HFFc6 (cell line): ENCODE measurements around the gene SLC30A10. TPM values are rescaled to one million over a fixed set of nuclear protein-coding genes. Genes with fewer than 3 reads are reported as not detected.

Experiments
- DNase-seq: peaks from one replicate; pipeline ENCODE4 v3.0.0-alpha.2; 2018
- H3K27ac Mint-ChIP-seq: 2 replicates; pipeline ENCODE4 v1.8.0; 2020; ENCODE audit warnings: mild to moderate bottlenecking, mixed read lengths
- H3K27me3 Mint-ChIP-seq: 2 replicates; pipeline ENCODE4 v1.8.0; 2021; ENCODE audit warnings: mild to moderate bottlenecking, moderate library complexity, mixed read lengths; ENCODE audit not compliant: insufficient read depth
- H3K36me3 Mint-ChIP-seq: 2 replicates; pipeline ENCODE4 v1.8.0; 2021; ENCODE audit warnings: low read depth, mixed read lengths
- H3K4me1 Mint-ChIP-seq: 2 replicates; pipeline ENCODE4 v1.8.0; 2020; ENCODE audit warnings: low read depth, mixed read lengths
- H3K4me3 Mint-ChIP-seq: 2 replicates; pipeline ENCODE4 v1.8.0; 2020; ENCODE audit warnings: mild to moderate bottlenecking, moderate library complexity, mixed read lengths
- H3K9me3 Mint-ChIP-seq: 2 replicates; pipeline ENCODE4 v1.8.0; 2020; ENCODE audit warnings: mild to moderate bottlenecking, mixed read lengths
- total RNA-seq, 6 experiments: library from RNA; stranded (reverse); fragmentation: NEBNext Ultra II Directional; extraction: Animal tissue kit (Norgen Biotek cat#: 25700); gene quantifications; 2 replicates in 1 of 6; 3 replicates in 5 of 6; pipeline ENCODE4 v1.2.3, GENCODE V29; 2021
- TF ChIP-seq, protein P1 (sequence below): fragments of 200-600 bp; sonication (generic); IDR thresholded peaks from 2 replicates; pipeline ENCODE4 v1.5.0; 2021; ENCODE audit warnings: antibody characterized with exemption, mild to moderate bottlenecking

Gene SLC30A10
- total RNA-seq, 6 experiments from 2014 or later, result not detected

DNA sequence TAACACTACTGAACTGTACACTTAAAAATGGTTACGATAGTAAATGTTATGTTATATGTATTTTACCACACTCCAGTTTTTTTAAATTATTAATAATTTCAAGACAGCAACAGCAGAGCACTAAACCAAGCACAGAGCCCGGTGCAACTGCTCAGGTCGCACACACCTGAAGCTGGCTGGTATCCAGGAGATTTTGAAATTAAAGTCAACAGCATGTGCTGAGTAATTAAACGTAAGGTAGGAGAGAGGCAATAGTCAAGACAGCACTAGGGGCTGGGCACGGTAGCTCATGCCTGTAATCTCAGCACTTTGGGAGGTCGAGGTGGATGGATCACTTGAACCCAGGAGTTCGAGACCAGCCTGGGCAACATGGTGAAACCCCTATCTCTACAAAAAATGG is 35.1 kb upstream of the SLC30A10 start:
- no peak for DNase-seq
- H3K4me1 Mint-ChIP-seq, result no peaks in the 10 kb centered on the region
- no peak overlapping the region for H3K4me3 Mint-ChIP-seq
- peaks cover 16% of the 10 kb centered on the region for H3K36me3 Mint-ChIP-seq
- no peaks in the 10 kb centered on the region for H3K9me3 Mint-ChIP-seq
- TF ChIP-seq, protein P1, sequence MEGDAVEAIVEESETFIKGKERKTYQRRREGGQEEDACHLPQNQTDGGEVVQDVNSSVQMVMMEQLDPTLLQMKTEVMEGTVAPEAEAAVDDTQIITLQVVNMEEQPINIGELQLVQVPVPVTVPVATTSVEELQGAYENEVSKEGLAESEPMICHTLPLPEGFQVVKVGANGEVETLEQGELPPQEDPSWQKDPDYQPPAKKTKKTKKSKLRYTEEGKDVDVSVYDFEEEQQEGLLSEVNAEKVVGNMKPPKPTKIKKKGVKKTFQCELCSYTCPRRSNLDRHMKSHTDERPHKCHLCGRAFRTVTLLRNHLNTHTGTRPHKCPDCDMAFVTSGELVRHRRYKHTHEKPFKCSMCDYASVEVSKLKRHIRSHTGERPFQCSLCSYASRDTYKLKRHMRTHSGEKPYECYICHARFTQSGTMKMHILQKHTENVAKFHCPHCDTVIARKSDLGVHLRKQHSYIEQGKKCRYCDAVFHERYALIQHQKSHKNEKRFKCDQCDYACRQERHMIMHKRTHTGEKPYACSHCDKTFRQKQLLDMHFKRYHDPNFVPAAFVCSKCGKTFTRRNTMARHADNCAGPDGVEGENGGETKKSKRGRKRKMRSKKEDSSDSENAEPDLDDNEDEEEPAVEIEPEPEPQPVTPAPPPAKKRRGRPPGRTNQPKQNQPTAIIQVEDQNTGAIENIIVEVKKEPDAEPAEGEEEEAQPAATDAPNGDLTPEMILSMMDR, result no peak
- H3K27ac Mint-ChIP-seq, result no peak overlapping the region
- peaks cover 5% of the 10 kb centered on the region for H3K27me3 Mint-ChIP-seq

DNA sequence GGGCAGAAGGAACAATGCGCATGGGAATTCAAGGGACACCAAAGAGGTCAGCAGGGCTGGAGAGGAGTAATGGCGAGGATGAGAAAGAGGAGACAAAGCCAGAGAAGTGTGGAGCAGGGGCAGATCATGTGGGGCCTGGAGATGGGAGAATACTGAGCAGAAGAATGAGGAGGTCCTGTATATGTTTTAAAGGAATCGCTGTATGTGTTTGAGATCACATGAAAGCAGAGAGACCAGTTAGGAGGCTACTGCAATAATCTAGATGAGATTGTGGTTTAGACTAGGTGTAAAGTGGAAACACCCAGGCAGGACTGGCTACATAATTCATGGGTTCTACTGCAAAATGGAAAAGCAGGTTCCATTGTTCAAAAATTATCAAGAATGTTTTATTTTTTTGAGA is 33.3 kb upstream of the SLC30A10 start:
- no peak overlapping the region for H3K4me3 Mint-ChIP-seq
- TF ChIP-seq, protein P1, result no peak
- no peaks in the 10 kb centered on the region for H3K9me3 Mint-ChIP-seq
- H3K27me3 Mint-ChIP-seq, result peaks cover 5% of the 10 kb centered on the region
- H3K36me3 Mint-ChIP-seq, result no peaks in the 10 kb centered on the region
- no peaks in the 10 kb centered on the region for H3K4me1 Mint-ChIP-seq
- no peak overlapping the region for H3K27ac Mint-ChIP-seq
- no peak for DNase-seq

DNA sequence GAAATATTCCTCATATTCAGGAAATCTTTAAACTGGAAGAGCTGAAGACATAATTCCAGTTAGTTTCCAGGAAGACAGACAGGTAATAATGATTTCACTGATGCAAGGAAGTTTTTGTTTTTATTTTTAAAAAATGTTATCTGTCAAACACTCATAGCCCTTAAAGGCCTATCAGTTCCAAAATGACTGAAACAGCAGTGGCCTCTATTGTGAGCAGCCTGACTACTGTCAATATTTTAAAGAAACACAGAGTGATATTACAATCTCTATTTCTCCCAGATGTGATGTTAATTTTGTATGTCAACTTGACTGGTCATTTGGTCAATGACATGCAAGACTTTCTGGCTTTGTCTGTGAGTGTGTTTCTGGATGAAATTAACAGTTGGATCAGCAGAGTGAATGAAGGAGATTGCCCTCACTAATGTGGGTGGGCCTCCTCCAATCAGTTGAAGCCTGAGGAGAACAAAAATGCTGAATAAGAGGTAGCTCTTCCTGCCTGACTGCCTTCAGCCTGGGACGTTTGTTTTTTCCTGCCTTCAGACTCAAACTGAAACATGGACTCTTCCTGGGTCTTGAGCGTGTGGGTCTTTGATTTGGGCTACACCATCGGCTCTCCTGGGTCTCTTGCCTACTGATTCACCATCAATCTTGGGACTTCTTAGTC is 31.3 kb upstream of the SLC30A10 start:
- no peak for DNase-seq
- peaks cover 9% of the 10 kb centered on the region for H3K27me3 Mint-ChIP-seq
- TF ChIP-seq, protein P1, result no peak
- no peaks in the 10 kb centered on the region for H3K36me3 Mint-ChIP-seq
- no peak overlapping the region for H3K4me3 Mint-ChIP-seq
- no peak overlapping the region for H3K27ac Mint-ChIP-seq
- H3K4me1 Mint-ChIP-seq, result no peaks in the 10 kb centered on the region
- no peaks in the 10 kb centered on the region for H3K9me3 Mint-ChIP-seq

DNA sequence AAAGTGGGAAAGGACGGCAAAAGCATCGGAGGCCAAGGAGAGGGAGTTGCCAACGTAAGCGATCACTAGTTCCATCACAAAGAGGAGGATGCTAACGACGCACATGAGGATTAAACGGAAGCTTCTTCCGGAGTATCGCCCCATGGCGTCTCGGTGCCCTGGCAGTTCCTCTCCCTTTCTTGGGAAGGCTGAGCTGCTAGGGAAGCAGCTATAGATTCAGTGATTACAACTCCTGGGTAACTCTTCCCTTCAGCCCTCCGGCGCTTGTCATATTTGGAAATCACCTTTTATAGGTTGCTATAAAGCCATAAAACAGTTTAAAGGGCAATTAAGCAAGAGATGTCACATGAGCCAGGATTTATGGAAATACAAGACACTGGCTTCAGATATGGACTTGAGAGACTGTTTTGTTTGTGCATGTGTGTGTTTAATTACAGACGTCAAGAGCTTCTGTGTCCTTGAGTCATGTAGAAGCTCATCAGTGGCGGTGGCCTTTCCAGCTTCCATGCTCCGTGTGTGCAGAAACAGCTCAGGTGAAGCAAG is 30.6 kb upstream of the SLC30A10 start:
- Mint-ChIP-seq H3K27me3 (peaks cover 6% of the 10 kb centered on the region), H3K36me3 (no peaks in the 10 kb centered on the region), H3K4me1 (no peaks in the 10 kb centered on the region), H3K4me3 (no peak overlapping the region), H3K27ac (no peak overlapping the region), H3K9me3 (no peaks in the 10 kb centered on the region)
- TF ChIP-seq, protein P1, result no peak
- no peak for DNase-seq

DNA sequence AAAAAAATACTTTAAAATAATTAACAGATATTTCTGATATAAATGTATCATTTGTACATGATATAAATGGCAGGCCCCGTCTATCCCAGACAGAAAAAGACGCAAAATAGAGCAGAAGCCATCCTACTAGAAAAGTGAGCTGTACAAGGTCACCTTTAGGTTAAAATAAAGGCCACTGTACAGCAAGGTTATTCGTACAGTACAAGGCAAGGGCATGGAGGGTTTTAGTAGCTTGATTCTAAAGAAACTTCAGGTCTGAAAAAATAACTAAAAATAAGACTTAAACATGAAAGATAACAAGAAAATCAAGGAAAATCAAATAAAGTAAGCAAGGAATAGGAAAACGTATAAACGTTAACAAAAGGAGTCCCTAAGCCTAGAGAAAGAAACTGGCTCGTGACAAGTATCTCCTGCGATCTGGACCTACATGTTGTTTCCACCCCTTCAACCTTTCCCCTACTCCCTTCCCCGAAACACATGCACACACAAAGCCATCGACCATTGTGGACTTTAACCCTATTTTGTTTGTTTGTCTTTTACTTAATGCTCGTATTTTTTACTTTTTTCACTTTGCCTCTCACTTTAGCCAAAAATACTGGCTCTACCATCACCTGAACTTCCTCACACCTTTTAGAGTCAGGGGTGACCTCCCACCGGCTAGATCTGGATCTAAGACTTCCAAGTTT is 26.5 kb upstream of the SLC30A10 start:
- no peak overlapping the region for H3K4me3 Mint-ChIP-seq
- H3K4me1 Mint-ChIP-seq, result no peaks in the 10 kb centered on the region
- peaks cover 6% of the 10 kb centered on the region; the same call in 1 of the 2 replicates for H3K27me3 Mint-ChIP-seq
- no peaks in the 10 kb centered on the region for H3K36me3 Mint-ChIP-seq
- TF ChIP-seq, protein P1, result no peak
- no peak overlapping the region for H3K27ac Mint-ChIP-seq
- no peaks in the 10 kb centered on the region for H3K9me3 Mint-ChIP-seq
- DNase-seq, result no peak
